Measurements from ENCODE around the gene RDX.
"Not testable (repeated sequence)": the region's sequence is repeated elsewhere in the genome, so short reads cannot be mapped to it uniquely, and the experiment has no call there.

The RDX gene

DNA sequence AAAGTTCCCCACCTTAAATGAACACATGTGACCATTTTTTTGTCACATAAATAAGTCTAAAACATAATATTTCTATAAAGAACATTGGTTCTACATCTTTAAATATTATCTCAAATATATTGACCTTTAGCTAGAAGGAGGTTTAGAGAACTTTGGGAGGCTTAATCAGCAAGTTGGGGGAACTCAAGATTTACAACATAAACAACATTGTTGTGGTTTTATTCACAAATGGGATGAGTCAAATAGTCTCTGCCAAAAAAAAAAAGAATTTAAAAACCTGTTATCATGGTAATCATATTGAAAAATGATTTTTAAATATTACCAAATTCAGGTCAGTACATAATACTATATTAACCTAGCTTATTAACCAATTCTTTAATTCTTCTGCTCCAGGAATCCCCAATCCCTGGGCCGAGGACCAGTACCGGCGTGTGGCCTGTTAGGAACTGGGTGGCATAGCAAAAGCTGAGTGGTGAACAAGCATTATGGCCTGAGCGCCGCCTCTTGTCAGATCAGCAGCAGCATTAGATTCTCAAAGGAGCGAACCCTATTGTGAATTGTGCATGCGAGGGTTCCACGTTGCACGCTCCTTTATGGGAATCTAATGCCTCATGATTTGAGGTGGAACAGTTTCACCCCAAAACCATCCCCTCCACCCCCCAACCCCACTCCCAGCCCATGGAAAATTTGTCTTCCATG lies 98.2 kb downstream of the RDX start:
- no peak for DNase-seq

- no peak for DNase-seq
These were observed 99.5 kb downstream of the RDX start for GRCh38 chr11:110196884-110197420.

- DNase-seq = no peak
These were observed 100.1 kb downstream of the RDX start for GRCh38 chr11:110196241-110196754.

DNA sequence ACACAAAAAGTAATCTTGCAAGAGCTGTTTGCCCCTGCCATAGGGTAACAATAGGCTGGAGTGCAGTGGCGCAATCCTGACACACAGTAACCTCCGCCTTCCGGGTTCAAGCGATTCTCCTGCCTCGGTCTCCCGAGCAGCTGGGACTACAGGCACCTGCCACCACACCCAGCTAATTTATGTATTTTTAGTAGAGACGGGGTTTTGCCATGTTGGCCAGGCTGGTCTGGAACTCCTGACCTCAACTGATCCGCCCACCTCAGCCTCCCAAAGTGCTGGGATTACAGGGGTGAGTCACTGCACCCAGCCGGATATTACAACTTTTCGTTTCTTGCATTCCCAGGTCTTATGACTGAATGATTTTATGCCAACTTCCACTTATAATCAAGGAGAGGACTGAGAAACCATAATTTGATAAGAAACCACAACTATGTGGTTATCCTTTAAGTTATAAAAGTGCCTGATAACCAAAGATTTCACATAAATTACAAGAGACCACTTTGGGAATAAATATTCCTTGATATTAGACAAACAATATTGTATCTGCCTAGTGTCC lies 102.1 kb downstream of the RDX start:
- DNase-seq = not testable (repeated sequence)

DNA sequence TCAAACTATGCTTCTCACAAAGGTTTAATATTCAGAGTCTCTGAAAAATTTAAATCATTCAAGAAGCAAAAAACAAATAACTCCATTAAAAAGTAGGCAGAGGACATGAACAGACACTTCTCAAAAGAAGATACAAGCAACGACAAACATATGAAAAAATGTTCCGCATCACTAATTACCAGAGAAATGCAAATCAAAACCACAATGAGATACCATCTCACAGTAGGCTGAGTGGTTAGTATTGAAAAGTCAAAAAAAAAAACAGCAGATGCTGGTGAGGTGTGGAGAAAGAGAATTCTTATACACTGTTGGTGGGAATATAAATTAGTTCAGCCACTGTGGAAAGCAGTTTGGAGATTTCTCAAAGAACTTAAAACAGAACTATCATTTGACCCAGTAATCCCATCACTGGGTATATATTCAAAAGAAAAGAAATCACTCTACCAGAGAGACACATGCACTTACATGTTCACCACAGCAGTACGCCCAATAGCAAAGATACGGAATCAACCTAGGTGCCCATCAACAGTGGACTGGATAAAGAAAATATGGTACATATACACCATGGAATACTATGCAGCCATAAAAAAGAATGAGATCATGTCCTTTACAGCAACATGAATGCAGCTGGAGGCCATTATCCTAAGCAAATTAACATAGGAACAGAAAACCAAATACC lies 103.7 kb downstream of the RDX start:
- peak; percentile 96 to 97 for DNase-seq

GRCh38 chr11:110190885-110191284 lies 105.5 kb downstream of the RDX start:
- DNase-seq = no peak

- no peak for DNase-seq
These were observed 108.7 kb downstream of the RDX start for GRCh38 chr11:110187731-110188130.

DNA sequence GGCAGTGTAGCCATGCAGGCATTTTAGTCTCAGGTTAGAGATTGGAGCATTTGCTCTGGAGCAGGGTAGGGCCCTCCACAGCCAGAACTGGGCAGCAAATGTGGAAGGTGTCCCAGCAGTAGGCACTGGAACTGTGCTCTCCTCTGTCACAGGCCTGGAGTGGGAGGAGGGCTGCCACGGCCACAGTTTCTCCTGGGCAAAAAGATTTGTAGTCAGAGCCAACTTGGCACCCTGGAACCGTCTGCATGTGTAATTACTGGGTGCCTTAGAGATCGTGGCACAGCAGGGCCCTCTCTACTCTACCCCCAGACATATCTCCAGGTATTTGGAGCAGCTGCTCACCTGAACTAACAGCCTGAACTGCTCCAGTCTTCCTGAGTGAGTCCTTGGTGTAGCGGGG lies 109.5 kb downstream of the RDX start:
- no peak for DNase-seq

DNA sequence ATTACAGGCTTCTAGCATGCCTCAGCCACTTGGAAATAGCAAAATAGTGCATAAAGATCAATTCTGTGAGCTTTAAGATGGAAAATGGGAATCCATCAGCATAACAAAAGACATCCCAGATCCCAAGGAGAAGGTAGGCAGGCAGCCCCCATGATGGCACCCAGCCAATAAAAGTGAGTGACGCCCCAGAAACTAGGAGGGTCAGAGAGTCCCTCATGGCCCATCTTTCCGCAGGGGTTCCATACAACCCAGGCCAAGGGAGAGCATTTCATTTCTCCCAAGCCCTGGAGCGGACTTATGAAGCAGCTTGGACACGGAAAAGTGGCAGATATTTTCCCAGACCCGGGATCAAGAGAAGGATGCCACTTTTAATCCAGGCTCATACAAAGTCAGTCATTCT lies 110.0 kb downstream of the RDX start:
- DNase-seq = no peak

- DNase-seq = no peak
These were observed 110.8 kb downstream of the RDX start for GRCh38 chr11:110185599-110185998.

DNA sequence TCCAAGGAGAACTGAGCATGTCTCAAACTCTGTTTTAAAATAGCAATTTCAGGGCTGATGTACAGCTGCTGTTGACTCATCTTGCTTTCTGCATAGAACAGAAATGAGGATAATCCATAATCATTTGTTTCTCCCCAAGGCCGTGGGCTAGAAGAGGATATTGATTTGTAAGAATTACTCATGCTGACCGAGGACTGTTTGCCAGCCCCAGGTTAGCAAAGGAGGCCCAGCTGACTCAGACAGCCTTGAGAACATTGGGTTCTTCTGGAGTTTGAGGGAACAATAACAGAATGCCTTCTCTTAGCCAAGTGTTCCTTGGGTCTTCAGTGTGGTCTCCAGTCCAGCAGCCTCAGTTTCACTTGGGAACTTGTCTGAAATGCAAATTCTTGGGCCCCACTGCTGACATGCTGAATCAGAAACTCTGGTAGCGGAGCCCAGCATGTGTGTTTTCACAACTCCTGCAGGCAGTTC lies 111.3 kb downstream of the RDX start:
- DNase-seq = no peak

- no peak for DNase-seq
These were observed 112.0 kb downstream of the RDX start for GRCh38 chr11:110184456-110184855.

GRCh38 chr11:110182886-110183285 lies 113.5 kb downstream of the RDX start:
- no peak for DNase-seq

- no peak for DNase-seq
These were observed 117.3 kb downstream of the RDX start for GRCh38 chr11:110179064-110179463.

GRCh38 chr11:110177086-110177456 lies 119.3 kb downstream of the RDX start:
- DNase-seq = no peak

DNA sequence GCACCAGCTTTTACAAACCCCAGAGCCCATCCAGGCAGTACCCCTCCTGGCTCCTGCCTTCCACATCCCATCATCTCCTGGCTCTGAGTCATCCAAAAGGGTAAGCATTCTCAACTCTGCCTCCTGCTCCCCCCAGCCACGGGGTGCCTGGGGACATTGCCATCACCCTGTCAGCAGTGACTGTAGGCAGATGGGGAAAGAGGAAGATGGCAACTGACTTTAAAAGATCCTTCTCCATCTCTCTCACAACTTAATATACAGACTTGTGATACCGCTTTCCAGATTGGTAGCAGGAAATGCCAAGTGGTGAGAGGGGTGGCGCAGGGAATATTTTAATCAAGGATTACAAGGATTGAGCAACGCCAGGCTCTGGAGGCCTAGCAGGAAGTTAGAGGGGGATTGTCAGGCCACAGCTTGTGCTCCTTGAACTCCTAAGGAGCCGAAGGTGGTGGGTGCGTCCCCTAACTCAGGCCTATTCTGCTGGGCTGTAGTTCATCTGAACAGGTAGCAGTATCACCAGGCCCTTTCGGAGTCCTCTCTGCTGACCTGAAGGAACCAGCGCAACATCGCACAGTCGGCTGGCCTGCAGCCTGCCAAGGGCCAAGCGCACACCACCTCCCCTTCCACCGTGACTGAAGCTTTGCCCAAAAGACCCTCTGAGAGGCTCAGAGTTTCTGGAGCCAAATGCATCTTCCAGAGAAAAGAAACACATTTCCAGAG lies 119.9 kb downstream of the RDX start:
- no peak for DNase-seq

DNA sequence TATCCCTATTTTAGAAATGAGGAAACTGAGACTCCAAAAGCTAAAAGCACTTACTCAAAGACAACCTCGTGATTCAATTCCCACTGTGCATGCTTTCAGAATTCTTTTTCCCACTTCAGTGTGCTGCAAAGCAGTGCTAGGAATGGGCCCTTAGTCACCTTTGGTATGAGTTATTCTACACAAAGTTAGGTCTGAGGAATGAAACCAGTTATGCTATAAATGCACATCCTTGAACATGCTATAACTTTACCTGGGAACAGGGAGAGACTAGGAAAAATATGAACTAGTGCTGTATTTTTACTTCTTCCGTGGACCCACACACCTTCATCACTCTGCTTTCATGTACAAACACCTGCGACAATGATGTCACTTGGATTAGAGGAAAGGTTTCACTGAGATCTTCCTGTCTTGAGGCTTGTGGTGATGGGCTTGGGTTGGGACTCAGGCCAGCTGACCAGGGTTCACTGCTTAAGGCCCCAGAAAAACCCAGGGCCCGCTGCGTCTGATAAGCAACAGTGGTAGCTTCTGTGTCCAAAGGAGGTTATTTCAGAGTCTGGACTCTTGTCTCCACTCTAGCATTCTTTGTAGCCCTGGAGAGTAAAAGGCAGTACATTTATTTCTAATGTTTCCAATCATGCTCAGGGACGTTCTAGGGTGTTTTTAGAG lies 121.6 kb downstream of the RDX start:
- no peak for DNase-seq

- DNase-seq = peak; percentile 48 to 84
These were observed 122.4 kb downstream of the RDX start for GRCh38 chr11:110173811-110174644.

GRCh38 chr11:110172468-110173065 lies 123.8 kb downstream of the RDX start:
- no peak for DNase-seq

DNA sequence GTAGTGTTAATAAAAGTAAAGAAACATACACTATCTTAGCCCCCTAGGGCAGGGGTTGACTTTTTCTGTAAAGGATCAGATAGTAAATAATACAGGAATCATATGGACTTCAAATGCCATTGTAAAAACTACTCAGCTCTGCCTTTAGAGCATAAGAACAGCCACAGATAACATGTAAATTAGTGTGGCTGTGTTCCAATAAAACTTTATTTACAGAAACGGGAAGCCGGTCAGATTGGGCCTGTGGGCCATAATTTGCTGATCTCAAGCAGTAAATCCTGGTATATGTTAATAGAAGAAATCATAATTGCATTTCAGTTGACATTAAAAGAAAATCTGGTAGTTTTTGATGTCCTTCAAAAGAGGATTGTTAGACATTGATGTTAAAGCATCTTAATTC lies 126.7 kb downstream of the RDX start:
- peak; percentile 27 to 60 for DNase-seq
